GM23338 (cell line): Measurements from ENCODE around the gene PADI6. TPM values are rescaled to one million over a fixed set of nuclear protein-coding genes. Genes with fewer than 3 reads are reported as not detected.

Experiments used
- ATAC-seq: fragments of 200-7000 bp; cut with Tn5 transposase; 3 replicates; pipeline ENCODE4 v1.9.1; 2020
- DNase-seq: peaks from one replicate; pipeline ENCODE4 v3.0.0-alpha.2; 2015; ENCODE audit warnings: low spot score
- H2AFZ ChIP-seq: fragments of 200-600 bp; sonication (generic); 2 replicates; pipeline ENCODE4 v1.8.0; 2016; ENCODE audit warnings: antibody characterized with exemption, mild to moderate bottlenecking, moderate library complexity
- H3F3A ChIP-seq: fragments of 200-600 bp; sonication (generic); replicated peaks from 2 replicates; pipeline ENCODE4 v1.8.0; 2017; ENCODE audit warnings: antibody characterized with exemption, mixed run types, low read depth
- H3K27ac ChIP-seq: fragments of 200-600 bp; sonication (generic); 2 replicates; pipeline ENCODE4 v1.6.1; 2016; ENCODE audit warnings: low read depth
- H3K27me3 ChIP-seq: fragments of 200-600 bp; sonication (generic); 2 replicates; pipeline ENCODE4 v1.8.0; 2016; ENCODE audit warnings: mild to moderate bottlenecking, mixed run types, moderate library complexity; ENCODE audit not compliant: insufficient read depth
- H3K36me3 ChIP-seq: fragments of 200-600 bp; sonication (generic); 2 replicates; pipeline ENCODE4 v1.8.0; 2016; ENCODE audit warnings: mild to moderate bottlenecking; ENCODE audit not compliant: insufficient read depth
- H3K4me1 ChIP-seq: fragments of 200-600 bp; sonication (generic); 2 replicates; pipeline ENCODE4 v1.8.0; 2016; ENCODE audit warnings: mild to moderate bottlenecking, moderate library complexity; ENCODE audit not compliant: insufficient read depth
- H3K4me2 ChIP-seq: fragments of 200-600 bp; sonication (generic); 2 replicates; pipeline ENCODE4 v1.7.1; 2017; ENCODE audit warnings: mixed run types
- H3K4me3 ChIP-seq: fragments of 200-600 bp; sonication (generic); 2 replicates; pipeline ENCODE4 v1.6.1; 2016; ENCODE audit warnings: mixed run types
- H3K79me2 ChIP-seq: fragments of 200-600 bp; sonication (generic); replicated peaks from 2 replicates; pipeline ENCODE4 v1.8.0; 2017; ENCODE audit warnings: mild to moderate bottlenecking; ENCODE audit not compliant: insufficient read depth
- H3K9me2 ChIP-seq: fragments of 200-600 bp; sonication (generic); 2 replicates; pipeline ENCODE4 v1.8.0; 2017; ENCODE audit not compliant: insufficient read depth
- H4K20me1 ChIP-seq: fragments of 200-600 bp; sonication (generic); replicated peaks from 2 replicates; pipeline ENCODE4 v1.8.0; 2017; ENCODE audit warnings: mild to moderate bottlenecking; ENCODE audit not compliant: insufficient read depth
- H3K27ac Mint-ChIP-seq: 2 replicates; pipeline ENCODE4 v1.8.0; 2020; ENCODE audit warnings: inconsistent platforms, mild to moderate bottlenecking, moderate library complexity, mixed read lengths
- H3K27me3 Mint-ChIP-seq: 3 replicates; pipeline ENCODE4 v1.8.0; 2022; ENCODE audit warnings: low read depth, mild to moderate bottlenecking, moderate library complexity, mixed read lengths, inconsistent platforms; ENCODE audit not compliant: insufficient read depth, poor library complexity
- H3K36me3 Mint-ChIP-seq: 3 replicates; pipeline ENCODE4 v1.8.0; 2021; ENCODE audit warnings: low read depth, mild to moderate bottlenecking, inconsistent platforms, moderate library complexity, mixed read lengths
- H3K4me1 Mint-ChIP-seq: 3 replicates; pipeline ENCODE4 v1.8.0; 2020; ENCODE audit warnings: mild to moderate bottlenecking, inconsistent platforms, mixed read lengths
- H3K4me3 Mint-ChIP-seq: 3 replicates; pipeline ENCODE4 v1.8.0; 2021; ENCODE audit warnings: moderate library complexity, mild to moderate bottlenecking, inconsistent platforms, mixed read lengths
- H3K9me3 Mint-ChIP-seq: 3 replicates; pipeline ENCODE4 v1.8.0; 2020; ENCODE audit warnings: moderate library complexity, mild to moderate bottlenecking, inconsistent platforms, mixed read lengths
- EZH2 ChIP-seq: fragments of 200-600 bp; sonication (generic); IDR thresholded peaks from one replicate; pipeline ENCODE4 v1.8.0; 2017; ENCODE audit warnings: antibody characterized with exemption, mild to moderate bottlenecking, low read depth; ENCODE audit not compliant: unreplicated experiment
- EZH2phosphoT487 ChIP-seq: fragments of 200-600 bp; sonication (generic); IDR thresholded peaks from one replicate; pipeline ENCODE4 v1.8.1; 2018; ENCODE audit warnings: antibody characterized with exemption; ENCODE audit not compliant: unreplicated experiment
- JUNB ChIP-seq: IDR thresholded peaks from one replicate; pipeline ENCODE4 v1.6.1; 2016; ENCODE audit warnings: antibody characterized with exemption; ENCODE audit not compliant: unreplicated experiment
- NANOG ChIP-seq: IDR thresholded peaks from 2 replicates; pipeline ENCODE4 v1.6.1; 2016; ENCODE audit warnings: antibody characterized with exemption, borderline replicate concordance
- POLR2AphosphoS5 ChIP-seq: IDR thresholded peaks from 2 replicates; pipeline ENCODE4 v1.6.1; 2016; ENCODE audit warnings: antibody characterized with exemption, low read depth
- STAT1 ChIP-seq: IDR thresholded peaks from one replicate; pipeline ENCODE4 v1.6.1; 2016; ENCODE audit warnings: antibody characterized with exemption; ENCODE audit not compliant: unreplicated experiment
- ZNF114 ChIP-seq: fragments of 250-450 bp; sonication (Bioruptor Pico); IDR thresholded peaks from 2 replicates; pipeline ENCODE4 v1.5.0; 2020; ENCODE audit warnings: mild to moderate bottlenecking, moderate library complexity
- ZNF331 ChIP-seq: fragments of 250-450 bp; sonication (Bioruptor Pico); IDR thresholded peaks from 2 replicates; pipeline ENCODE4 v1.5.0; 2020; ENCODE audit warnings: low read depth, mild to moderate bottlenecking, moderate library complexity
- polyA plus RNA-seq: library from polyadenylated mRNA; unstranded; fragments of >200 nt; fragmentation: Nextera tagmentation; extraction: Ambion mirVana; gene quantifications from 2 replicates; pipeline ENCODE4 v1.2.1, GENCODE V29; 2016
- total RNA-seq: library from RNA; depleted of rRNA; stranded (reverse); fragments of >200 nt; shearing (Covaris generic); gene quantifications from 2 replicates; pipeline ENCODE4 v1.2.3, GENCODE V29; 2014
- TF ChIP-seq, protein P1 (sequence below): IDR thresholded peaks from 2 replicates; pipeline ENCODE4 v1.6.1; 2016; ENCODE audit warnings: antibody characterized with exemption
- TF ChIP-seq, protein P2 (sequence below): IDR thresholded peaks from one replicate; pipeline ENCODE4 v1.6.1; 2018; ENCODE audit warnings: antibody characterized with exemption; ENCODE audit not compliant: unreplicated experiment
- TF ChIP-seq, protein P3 (sequence below), 2 experiments: fragments of 200-600 bp in 1 of 2; sonication (generic) in 1 of 2; conservative IDR thresholded peaks; 2 replicates each; pipeline versions ENCODE4 v1.5.1 to v1.6.1; 2016 to 2017; ENCODE audit warnings: antibody characterized with exemption in 2 of 2, low read depth in 2 of 2, mild to moderate bottlenecking in 2 of 2, moderate library complexity in 1 of 2

Gene PADI6
- total and polyA plus RNA-seq, 2 experiments from 2014 or later = not detected

DNA sequence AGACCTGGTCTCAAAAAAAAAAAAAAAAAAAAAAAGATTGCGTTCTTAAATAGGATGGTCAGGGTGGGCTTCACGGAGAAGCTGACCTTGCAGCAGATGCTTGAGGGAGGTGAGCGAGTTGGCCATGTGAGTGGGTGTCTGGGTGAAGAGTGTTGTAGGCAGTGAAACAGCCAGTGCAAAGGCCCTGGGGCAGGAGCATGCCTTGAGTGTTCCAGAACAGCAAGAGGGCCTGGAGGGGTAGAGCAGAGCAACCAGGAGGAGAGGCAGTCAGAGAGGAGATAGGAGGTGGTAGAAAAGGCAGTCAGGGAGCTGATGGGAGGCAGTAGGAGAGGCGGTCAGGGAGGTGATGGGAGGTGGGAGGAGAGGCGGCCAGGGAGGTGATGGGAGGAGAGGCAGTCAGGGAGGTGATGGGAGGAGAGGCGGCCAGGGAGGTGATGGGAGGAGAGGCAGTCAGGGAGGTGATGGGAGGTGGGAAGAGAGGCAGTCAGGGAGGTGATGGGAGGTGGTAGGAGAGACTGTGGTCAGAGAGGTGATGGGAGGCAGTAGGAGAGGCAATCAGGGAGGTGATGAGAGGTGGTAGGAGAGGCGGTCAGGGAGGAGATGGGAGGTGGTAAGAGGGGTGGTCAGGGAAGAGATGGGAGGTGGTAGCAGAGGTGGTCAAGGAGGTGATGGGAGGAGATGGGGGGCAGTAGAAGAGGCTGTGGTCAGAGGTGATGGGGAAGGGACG lies 20.2 kb upstream of the PADI6 start (continued):
- TF ChIP-seq, protein P1, sequence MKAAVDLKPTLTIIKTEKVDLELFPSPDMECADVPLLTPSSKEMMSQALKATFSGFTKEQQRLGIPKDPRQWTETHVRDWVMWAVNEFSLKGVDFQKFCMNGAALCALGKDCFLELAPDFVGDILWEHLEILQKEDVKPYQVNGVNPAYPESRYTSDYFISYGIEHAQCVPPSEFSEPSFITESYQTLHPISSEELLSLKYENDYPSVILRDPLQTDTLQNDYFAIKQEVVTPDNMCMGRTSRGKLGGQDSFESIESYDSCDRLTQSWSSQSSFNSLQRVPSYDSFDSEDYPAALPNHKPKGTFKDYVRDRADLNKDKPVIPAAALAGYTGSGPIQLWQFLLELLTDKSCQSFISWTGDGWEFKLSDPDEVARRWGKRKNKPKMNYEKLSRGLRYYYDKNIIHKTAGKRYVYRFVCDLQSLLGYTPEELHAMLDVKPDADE = no peak
- TF ChIP-seq, protein P2, sequence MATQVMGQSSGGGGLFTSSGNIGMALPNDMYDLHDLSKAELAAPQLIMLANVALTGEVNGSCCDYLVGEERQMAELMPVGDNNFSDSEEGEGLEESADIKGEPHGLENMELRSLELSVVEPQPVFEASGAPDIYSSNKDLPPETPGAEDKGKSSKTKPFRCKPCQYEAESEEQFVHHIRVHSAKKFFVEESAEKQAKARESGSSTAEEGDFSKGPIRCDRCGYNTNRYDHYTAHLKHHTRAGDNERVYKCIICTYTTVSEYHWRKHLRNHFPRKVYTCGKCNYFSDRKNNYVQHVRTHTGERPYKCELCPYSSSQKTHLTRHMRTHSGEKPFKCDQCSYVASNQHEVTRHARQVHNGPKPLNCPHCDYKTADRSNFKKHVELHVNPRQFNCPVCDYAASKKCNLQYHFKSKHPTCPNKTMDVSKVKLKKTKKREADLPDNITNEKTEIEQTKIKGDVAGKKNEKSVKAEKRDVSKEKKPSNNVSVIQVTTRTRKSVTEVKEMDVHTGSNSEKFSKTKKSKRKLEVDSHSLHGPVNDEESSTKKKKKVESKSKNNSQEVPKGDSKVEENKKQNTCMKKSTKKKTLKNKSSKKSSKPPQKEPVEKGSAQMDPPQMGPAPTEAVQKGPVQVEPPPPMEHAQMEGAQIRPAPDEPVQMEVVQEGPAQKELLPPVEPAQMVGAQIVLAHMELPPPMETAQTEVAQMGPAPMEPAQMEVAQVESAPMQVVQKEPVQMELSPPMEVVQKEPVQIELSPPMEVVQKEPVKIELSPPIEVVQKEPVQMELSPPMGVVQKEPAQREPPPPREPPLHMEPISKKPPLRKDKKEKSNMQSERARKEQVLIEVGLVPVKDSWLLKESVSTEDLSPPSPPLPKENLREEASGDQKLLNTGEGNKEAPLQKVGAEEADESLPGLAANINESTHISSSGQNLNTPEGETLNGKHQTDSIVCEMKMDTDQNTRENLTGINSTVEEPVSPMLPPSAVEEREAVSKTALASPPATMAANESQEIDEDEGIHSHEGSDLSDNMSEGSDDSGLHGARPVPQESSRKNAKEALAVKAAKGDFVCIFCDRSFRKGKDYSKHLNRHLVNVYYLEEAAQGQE = no peak
- TF ChIP-seq EZH2 (no peak), ZNF114 (CRISPR knock-in tag) (no peak), POLR2AphosphoS5 (no peak), JUNB (no peak), ZNF331 (no peak)
- TF ChIP-seq, protein P3, sequence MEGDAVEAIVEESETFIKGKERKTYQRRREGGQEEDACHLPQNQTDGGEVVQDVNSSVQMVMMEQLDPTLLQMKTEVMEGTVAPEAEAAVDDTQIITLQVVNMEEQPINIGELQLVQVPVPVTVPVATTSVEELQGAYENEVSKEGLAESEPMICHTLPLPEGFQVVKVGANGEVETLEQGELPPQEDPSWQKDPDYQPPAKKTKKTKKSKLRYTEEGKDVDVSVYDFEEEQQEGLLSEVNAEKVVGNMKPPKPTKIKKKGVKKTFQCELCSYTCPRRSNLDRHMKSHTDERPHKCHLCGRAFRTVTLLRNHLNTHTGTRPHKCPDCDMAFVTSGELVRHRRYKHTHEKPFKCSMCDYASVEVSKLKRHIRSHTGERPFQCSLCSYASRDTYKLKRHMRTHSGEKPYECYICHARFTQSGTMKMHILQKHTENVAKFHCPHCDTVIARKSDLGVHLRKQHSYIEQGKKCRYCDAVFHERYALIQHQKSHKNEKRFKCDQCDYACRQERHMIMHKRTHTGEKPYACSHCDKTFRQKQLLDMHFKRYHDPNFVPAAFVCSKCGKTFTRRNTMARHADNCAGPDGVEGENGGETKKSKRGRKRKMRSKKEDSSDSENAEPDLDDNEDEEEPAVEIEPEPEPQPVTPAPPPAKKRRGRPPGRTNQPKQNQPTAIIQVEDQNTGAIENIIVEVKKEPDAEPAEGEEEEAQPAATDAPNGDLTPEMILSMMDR (conservative IDR thresholded peaks at IDR 0.05; ENCODE audit: low read depth in 2 of 2) = no peak

DNA sequence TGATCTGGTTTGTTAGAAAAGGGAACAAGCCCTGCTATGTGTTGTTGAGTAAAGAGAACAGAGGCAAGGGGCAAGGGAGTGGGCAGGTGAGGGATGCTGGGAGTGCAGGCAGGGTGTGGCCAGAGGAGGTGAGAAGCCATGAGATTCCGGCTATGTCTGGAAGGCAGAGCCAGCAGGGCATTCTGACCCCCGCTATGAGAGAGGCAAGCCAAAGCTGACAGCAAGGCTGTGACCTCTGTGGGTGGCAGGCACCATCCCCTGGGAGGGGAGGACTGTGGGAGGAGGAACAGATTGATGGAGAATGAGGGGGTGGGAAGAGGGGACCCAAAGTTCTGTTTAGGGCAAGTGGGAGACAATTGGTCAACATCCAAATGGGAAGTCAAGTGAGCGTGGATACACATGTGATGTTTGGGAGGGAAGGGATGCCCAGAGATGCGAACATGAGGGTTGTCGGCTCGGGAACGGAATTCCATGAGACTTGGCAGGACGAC lies 19.5 kb upstream of the PADI6 start:
- Mint-ChIP-seq H3K27ac (no peak overlapping the region), H3K4me1 (peaks cover 5% of the 10 kb centered on the region; the same call in 1 of the 3 replicates), H3K27me3 (peaks cover 13% of the 10 kb centered on the region), H3K36me3 (no peaks in the 10 kb centered on the region), H3K9me3 (no peaks in the 10 kb centered on the region; the same call in 2 of the 3 replicates), H3K4me3 (no peak overlapping the region)
- ATAC-seq = no peak
- no peak for DNase-seq
- H3K27me3 ChIP-seq = no peaks in the 10 kb centered on the region
- H3K4me2 ChIP-seq = no peak overlapping the region
- H3K4me1 ChIP-seq = 0 out of 2 replicates have a peak, but pooled peaks cover 3% of the 10 kb centered on the region
- no peak overlapping the region for H3K27ac ChIP-seq
- no peaks in the 10 kb centered on the region for H3F3A ChIP-seq
- no peaks in the 10 kb centered on the region for H3K36me3 ChIP-seq
- H2AFZ ChIP-seq = no peak overlapping the region
- no peaks in the 10 kb centered on the region; the same call in 1 of the 2 replicates for H4K20me1 ChIP-seq
- no peaks in the 10 kb centered on the region for H3K79me2 ChIP-seq
- no peaks in the 10 kb centered on the region for H3K9me2 ChIP-seq
- H3K4me3 ChIP-seq = no peak overlapping the region
- TF ChIP-seq ZNF331 (no peak), POLR2AphosphoS5 (no peak), NANOG (no peak), EZH2 (no peak), JUNB (no peak), EZH2phosphoT487 (no peak), ZNF114 (CRISPR knock-in tag) (no peak), STAT1 (no peak)
- TF ChIP-seq, protein P1 = no peak
- TF ChIP-seq, protein P2 = no peak
- TF ChIP-seq, protein P3 (conservative IDR thresholded peaks at IDR 0.05; ENCODE audit: low read depth in 2 of 2) = no peak
